ENCODE results near the gene LOXL1.

Gene LOXL1

DNA sequence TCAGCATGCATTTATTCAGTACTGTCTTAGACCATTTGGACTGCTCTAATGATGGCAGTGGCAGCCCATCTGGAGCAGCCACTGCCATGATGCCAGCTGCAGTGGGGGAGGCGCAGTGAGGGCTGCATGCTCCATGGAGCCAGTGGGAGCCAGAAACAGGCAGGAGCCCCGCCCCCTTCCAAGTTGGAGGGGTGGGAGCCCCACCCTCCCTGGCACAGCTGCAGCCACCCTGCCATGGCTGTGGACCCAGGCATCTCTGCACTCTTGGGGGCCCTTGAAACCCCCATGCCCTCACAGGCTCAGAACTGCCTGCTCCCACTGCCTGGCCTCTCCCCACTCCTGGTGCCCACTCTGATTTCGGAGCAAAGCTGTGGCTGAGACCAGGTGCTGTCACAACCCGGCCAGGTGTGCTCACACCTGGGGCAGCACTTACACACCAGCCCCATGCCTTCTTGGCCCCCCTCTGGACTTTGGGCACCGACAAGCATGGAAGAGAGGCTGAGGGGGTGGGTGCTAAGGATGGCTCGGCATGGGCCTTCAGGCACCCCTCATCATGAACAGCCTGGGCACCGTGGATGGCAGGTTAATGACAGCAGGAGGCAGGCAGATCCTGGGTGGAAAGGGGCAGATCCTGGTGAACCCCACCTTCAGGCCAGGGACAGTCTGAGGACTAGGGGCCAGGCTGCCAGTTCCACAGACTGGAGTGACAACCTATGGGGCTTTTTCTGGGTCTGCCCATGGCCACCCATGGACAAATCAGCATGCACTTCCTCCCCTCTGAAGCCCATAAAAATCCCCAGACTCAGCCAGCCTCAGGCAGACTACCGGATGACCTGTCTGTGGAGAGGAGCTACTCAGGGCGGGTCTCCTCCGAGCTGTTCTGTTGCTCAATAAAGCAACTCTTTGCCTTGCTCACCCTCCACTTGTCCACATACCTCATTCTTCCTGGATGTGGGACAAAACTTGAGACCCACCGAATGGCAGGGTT lies 34.6 kb upstream of the LOXL1 start:
- DNase-seq (ENCODE audit: low spot score in 2 of 2) (no peak), ATAC-seq (ENCODE audit: low read depth) (no peak)
- Mint-ChIP-seq H3K9me3 (peaks cover 7% of the 10 kb centered on the region), H3K27ac (no peak overlapping the region), H3K4me3 (no peak overlapping the region), H3K36me3 (peaks cover 4% of the 10 kb centered on the region), H3K27me3 (peaks cover 25% of the 10 kb centered on the region), H3K4me1 (peaks cover 2% of the 10 kb centered on the region)

DNA sequence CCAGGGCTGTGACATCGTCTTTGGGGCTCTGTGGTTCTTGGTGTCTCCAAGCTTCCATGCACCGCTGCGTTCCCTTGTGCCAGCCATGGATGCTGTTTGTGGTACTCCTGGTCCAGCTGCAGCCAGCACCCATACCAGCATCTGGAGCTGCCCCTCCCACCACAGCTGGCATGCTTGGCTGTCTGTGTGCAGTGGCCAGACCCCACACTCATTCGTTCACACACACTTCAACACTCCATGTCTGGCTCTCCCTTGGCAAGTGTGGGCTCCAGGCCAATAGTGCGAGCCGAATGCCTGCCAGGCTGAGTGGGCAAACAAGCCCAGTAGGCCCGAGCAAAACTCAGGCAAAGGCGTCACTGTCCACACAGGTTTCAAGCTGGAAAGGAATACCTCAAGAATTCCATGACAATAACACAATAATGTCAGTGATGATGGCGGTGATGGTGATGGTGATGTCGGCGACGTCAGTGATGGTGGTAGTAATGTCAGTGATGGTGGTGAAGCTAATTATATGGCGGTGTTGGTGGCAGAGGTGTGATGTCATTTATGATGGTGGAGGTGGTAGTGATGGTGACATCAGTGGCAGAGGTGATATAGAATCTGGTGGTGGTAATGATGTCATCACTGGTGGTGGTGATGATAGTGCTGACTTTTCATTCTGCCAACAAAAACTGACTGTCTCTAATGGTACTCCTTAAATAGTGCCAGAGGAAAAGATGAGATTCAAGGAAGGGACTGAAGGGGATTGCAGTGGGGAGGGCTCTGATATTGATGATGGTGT lies 33.6 kb upstream of the LOXL1 start:
- DNase-seq (ENCODE audit: low spot score in 2 of 2) = no peak
- ATAC-seq (ENCODE audit: low read depth) = no peak
- H3K27ac Mint-ChIP-seq = no peak overlapping the region
- H3K9me3 Mint-ChIP-seq = peaks cover 7% of the 10 kb centered on the region
- no peak overlapping the region for H3K4me3 Mint-ChIP-seq
- H3K27me3 Mint-ChIP-seq = peaks cover 25% of the 10 kb centered on the region
- peaks cover 4% of the 10 kb centered on the region for H3K36me3 Mint-ChIP-seq
- peaks cover 2% of the 10 kb centered on the region for H3K4me1 Mint-ChIP-seq

DNA sequence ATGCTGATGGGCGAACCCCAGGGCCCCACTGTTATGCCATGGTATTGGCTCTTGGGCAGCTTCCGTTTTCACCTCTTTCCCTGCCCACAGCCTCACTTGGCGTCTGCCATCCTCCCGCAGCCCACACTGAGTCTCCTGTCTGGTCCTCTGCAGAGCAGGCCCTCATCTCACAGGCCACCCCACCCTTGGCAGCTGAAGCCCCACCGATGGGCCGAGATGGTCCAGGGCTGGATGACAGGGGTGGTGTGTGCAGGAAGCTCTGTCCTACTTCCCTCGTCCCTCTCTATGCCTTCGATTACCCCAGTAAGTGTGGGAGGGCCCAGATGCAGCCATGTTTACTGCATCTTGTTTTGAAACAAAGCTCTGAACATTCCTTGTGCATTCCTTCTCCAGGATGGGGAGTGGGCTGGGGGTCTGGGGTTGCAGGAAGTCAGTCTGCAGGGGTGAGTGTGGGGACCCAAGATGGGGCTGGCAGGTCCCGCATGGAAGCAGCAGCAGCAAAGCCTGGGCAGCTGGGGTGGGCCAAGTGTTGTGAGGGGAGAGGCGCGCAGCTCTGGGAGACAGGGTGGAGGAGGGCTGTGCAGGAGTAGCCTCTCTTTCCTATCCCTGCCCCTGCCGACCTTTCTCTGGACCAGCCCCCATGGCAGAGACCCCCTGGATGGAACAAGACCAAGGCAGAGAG lies 32.0 kb upstream of the LOXL1 start:
- no peak overlapping the region for H3K27ac Mint-ChIP-seq
- ATAC-seq (ENCODE audit: low read depth) = no peak
- H3K27me3 Mint-ChIP-seq = peaks cover 22% of the 10 kb centered on the region
- no peak for DNase-seq (ENCODE audit: low spot score in 2 of 2)
- no peaks in the 10 kb centered on the region for H3K4me1 Mint-ChIP-seq
- H3K4me3 Mint-ChIP-seq = no peak overlapping the region
- H3K36me3 Mint-ChIP-seq = peaks cover 4% of the 10 kb centered on the region
- peaks cover 7% of the 10 kb centered on the region for H3K9me3 Mint-ChIP-seq

DNA sequence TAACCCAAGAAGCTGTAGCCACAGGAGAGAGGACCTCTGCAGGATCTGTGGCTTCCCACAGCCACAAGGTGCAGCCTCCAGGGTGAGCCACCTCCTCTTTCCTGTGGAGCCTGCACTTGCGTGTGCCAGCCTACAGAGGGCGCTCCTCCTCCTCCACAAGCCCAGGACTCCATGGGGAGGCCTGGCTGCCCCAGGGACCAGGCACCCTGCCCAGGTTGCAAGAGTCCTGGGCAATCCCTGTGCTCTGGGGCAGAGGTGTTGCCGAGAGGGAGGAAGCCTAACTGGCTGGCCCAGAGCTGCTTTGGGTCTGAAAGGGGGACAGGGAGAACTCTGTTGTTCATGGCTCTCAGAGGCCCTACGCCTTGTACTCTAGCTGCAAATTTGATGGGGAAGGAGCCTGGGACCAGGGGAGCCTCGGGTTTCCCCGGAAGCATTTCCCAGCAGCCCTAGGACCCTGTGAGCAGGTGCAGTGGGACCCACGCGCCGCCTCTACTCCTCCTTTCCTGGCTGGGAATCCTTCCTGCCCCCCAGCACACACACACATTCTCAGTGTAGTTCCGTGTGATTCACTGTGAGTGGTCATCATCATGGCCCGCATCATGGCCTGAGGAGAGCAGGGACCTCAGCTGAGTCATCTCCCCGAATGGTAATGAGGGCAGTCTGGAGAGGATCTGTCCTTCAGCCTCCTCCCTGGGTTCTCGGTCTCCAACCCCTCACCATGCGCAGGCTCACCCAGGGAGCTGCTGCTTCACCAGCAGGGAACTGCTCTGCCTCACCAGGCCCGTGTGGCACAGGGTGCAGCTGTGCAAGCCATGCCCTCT lies 28.6 kb upstream of the LOXL1 start:
- DNase-seq (ENCODE audit: low spot score in 2 of 2) = peak in 1 of 2 donors; percentile 11
- Mint-ChIP-seq H3K27ac (no peak overlapping the region), H3K27me3 (peaks cover 15% of the 10 kb centered on the region), H3K36me3 (peaks cover 2% of the 10 kb centered on the region), H3K9me3 (peaks cover 4% of the 10 kb centered on the region), H3K4me3 (no peak overlapping the region), H3K4me1 (no peaks in the 10 kb centered on the region)
- no peak for ATAC-seq (ENCODE audit: low read depth)

DNA sequence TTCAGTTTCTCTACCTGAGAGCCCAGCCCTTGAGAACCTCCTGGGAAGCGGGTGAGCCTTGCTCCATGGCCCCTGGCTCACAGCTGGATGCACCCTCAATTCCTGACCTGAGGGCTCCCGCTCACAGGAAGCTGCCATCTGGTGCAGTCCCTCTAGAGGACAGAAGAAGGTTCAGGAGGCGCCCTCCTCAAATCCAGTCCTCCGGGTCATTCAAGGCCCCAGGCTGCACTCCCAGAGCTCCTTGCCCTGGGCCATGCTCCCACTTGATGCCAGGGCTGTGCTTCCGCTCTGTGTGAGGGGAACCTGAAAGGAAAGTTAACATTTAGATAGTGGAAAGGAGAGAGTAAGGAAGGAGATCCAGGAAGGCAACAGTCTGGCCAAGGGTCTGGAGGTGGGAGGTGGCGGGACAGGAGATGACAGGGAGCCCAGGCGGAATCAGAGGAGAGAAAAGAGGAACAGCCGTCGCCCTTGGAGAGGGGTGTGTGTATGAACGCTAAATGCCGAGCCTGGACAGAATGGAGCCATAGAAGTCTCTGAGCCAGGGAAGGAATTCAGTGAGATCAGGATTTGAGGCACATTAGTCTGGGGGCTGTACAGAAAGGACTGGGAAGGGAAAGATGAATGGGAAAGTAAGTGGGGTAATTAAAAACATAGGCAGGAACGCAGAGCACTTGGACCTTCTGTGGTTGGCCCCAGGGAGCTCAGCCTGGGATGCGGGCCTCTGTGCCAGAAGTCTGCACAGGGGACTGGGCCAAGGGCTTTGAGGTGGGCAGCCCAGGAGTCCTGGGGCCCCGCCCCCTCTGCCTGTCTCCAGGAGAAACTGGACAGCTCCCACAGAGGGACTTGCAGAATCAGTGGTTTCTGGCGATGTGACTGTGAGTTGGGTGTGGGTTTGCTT lies 26.8 kb upstream of the LOXL1 start:
- Mint-ChIP-seq H3K36me3 (peaks cover under 1% of the 10 kb centered on the region), H3K4me1 (no peaks in the 10 kb centered on the region), H3K9me3 (no peaks in the 10 kb centered on the region), H3K27ac (no peak overlapping the region), H3K4me3 (no peak overlapping the region), H3K27me3 (peaks cover 11% of the 10 kb centered on the region)
- DNase-seq (ENCODE audit: low spot score in 2 of 2) = no peak
- no peak for ATAC-seq (ENCODE audit: low read depth)

DNA sequence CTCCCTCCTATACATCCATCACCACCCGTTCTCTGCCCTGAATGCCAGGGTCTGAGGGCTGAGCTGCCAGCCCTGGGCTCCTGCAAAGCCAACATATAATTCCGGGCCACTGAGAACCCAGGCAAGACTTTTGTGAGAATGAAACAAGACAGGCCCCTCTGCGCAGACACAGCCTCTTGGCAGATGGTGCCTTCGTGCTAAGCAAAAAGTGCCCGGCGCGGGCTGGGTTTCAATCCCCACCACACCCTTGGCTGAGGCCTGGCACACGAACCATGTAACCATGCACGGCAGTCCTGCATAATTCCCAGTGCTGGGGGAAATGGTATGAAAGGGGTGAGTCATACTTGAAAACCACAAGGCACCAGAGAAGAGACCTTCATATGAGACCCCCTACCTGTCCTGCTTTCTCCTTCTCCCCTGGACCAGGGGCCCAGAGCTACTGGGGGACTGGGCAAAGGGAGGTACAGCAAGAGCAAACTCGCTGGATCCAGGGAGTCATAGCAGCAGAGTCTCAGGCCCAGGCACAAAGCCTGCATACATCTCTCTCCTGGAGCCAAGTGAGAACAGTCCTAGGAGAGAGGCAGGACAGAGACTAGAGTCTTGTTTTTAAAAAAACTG lies 26.1 kb upstream of the LOXL1 start:
- H3K9me3 Mint-ChIP-seq = no peaks in the 10 kb centered on the region
- H3K4me3 Mint-ChIP-seq = no peak overlapping the region
- H3K27me3 Mint-ChIP-seq = peaks cover 14% of the 10 kb centered on the region
- peaks cover 3% of the 10 kb centered on the region for H3K36me3 Mint-ChIP-seq
- no peaks in the 10 kb centered on the region for H3K4me1 Mint-ChIP-seq
- no peak overlapping the region for H3K27ac Mint-ChIP-seq
- DNase-seq (ENCODE audit: low spot score in 2 of 2) = no peak
- ATAC-seq (ENCODE audit: low read depth) = no peak

DNA sequence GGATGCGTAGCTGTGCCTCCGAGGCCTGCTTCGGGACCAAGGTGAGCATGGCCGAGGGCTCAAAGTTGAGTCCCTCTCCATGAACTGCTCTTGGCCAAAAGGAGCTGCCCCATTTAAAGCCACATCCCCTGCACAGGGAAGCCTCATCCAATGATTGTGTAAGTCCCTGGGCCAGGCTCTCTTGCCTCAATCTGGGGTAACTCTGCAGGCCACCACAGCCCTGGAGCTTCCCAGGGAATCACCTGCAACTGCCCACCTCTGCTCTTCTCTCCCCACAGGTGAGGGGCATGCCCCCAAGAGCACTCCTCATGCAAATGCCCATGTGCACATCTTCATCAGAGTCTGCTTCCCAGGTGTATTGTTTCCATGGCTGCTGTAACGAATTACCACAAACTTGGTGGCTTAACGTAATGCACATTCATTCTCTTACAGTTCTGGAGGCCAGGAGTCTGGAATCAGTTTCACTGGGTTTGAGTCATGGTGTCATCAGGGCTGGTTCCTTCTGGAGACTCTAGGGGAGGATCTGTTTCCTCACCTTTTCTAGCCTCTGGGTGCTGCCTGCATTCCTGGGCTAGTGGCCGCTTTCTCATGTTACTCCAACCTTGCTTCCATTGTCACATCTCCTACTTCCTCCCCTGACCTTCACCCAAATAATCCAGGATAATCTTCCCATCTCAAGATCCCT lies 25.0 kb upstream of the LOXL1 start:
- Mint-ChIP-seq H3K4me3 (no peak overlapping the region), H3K9me3 (no peaks in the 10 kb centered on the region), H3K4me1 (no peaks in the 10 kb centered on the region), H3K27ac (no peak overlapping the region), H3K36me3 (peaks cover 3% of the 10 kb centered on the region), H3K27me3 (peaks cover 8% of the 10 kb centered on the region)
- ATAC-seq (ENCODE audit: low read depth) (no peak), DNase-seq (ENCODE audit: low spot score in 2 of 2) (no peak)

DNA sequence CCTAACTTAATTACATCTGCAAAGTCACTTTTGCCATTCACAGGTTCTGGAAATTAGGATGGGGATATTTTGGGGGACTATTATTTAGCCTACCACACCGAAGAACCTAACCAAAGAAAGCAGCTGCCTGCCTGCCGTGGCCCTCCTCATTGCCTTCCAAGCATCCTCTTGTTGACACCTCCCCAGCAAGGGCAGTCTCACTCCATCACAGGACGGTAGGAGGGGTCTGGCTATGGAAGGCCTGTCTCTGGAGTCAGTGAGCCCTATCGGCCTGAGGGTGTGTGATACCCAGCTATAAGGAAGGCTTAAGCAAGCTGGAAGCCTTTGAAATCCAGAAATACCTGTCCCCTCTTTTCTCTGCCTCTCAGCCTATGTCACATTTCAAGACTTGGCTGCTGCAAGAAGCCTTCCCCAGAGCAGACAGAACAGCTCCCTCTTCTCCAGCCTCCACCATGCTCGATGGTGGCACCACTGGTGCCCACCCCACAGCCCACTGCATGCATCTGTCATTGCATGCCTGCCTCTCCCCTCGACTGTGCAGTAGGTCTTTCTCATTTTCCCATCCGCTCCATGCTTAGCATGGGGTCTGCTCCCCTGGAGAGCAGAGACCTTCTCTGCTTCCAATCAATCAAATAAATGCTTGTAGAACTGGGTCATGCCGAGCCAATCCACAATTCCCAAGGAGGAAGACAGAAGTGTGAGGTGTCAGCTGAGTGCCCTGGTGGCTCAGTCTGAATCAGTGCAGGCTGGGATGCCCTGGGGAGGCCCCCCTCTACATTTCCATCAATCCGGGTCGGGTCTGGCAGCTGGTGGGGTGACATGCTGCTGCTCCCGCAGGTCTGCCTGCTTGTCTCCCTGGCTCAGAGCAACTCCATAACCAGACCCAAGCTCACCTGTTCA lies 23.9 kb upstream of the LOXL1 start:
- H3K27me3 Mint-ChIP-seq = peaks cover 7% of the 10 kb centered on the region
- no peak overlapping the region for H3K27ac Mint-ChIP-seq
- DNase-seq (ENCODE audit: low spot score in 2 of 2) (no peak), ATAC-seq (ENCODE audit: low read depth) (no peak)
- H3K4me3 Mint-ChIP-seq = no peak overlapping the region
- H3K9me3 Mint-ChIP-seq = no peaks in the 10 kb centered on the region
- no peaks in the 10 kb centered on the region for H3K4me1 Mint-ChIP-seq
- H3K36me3 Mint-ChIP-seq = peaks cover 3% of the 10 kb centered on the region

DNA sequence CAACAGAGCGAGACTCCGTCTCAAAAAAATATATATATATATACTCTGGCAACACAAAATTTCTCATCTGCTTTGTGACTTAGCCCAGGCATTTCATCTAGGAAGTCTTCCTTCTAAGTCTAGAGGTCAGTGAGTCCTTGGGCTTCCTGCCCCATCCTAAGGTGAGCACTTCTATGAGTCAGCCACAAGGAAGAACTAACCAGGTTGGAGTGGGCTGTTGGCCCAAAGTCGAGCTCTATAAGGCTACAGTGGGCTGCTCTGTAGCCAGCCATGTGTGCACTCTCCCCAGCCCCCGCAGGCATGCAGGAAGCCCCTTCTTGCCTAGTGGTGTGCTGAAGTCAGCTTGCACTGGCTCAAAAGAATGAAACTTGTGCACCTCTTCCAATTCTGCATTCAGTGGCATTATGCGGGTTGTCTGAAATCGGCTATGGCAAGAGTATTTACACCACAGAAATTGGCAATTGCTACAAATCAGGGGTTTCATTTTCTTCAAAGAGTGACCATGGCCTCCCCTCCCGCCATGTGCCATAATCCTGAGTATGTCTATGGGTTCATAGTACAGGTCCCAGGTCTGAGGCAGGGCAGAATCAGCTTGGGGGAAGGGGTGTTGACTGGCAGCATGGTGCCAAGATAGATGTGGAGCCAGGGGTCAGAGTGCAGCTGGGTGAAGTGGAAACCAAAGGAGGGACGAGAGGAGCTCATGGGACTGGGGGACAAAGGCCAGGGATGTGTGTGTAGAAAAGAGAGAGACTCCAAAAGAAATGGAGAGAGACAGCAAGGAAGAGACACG lies 22.0 kb upstream of the LOXL1 start:
- no peak for ATAC-seq (ENCODE audit: low read depth)
- H3K27ac Mint-ChIP-seq = no peak overlapping the region

DNA sequence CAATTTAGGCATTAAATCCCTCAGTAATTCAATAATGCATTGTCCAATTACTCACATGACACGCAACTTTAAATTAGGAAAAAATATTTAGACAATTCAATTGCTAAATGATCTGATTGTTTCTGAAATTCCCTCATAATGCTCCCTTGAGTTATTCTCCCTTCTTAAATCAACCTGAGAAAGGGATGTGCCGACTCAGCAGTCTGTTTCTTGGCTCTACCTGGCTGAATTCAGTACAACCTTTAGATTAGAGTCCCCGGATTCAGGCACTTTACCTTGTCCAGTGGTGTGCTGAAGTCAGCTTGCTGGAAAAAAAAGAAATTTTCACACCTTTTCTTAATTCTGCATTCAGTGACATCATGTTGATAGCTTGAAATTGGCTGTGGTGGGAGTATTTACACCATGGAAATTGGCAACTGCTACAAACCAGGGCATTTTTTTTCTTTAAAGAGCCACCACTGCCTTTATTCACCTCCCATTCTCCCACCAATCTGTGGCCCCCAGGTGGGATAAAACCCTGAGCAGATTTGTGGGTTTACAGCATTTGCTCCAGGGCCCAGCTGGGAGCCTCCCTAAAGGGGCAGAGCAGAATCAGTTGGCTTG lies 20.9 kb upstream of the LOXL1 start:
- Mint-ChIP-seq H3K36me3 (peaks cover 3% of the 10 kb centered on the region), H3K27me3 (peaks cover 9% of the 10 kb centered on the region), H3K4me3 (no peak overlapping the region)

More for the DNA sequence above, 22.0 kb upstream of the LOXL1 start:
- no peaks in the 10 kb centered on the region for H3K9me3 Mint-ChIP-seq
- H3K4me3 Mint-ChIP-seq = no peak overlapping the region
- H3K36me3 Mint-ChIP-seq = peaks cover 3% of the 10 kb centered on the region
- no peaks in the 10 kb centered on the region for H3K4me1 Mint-ChIP-seq
- DNase-seq (ENCODE audit: low spot score in 2 of 2) = no peak
- peaks cover 7% of the 10 kb centered on the region for H3K27me3 Mint-ChIP-seq

More for the DNA sequence above, 20.9 kb upstream of the LOXL1 start:
- no peak for ATAC-seq (ENCODE audit: low read depth)
- Mint-ChIP-seq H3K27ac (no peak overlapping the region), H3K9me3 (no peaks in the 10 kb centered on the region), H3K4me1 (no peaks in the 10 kb centered on the region)
- DNase-seq (ENCODE audit: low spot score in 2 of 2) = no peak

Measured in memory B cell (primary cell).